Measurements from ENCODE around the gene HTR4. TPM values are rescaled to one million over a fixed set of nuclear protein-coding genes. Genes with fewer than 3 reads are reported as not detected.

The HTR4 gene
- polyA plus RNA-seq, 1 donor from 2014 or later: not detected

DNA sequence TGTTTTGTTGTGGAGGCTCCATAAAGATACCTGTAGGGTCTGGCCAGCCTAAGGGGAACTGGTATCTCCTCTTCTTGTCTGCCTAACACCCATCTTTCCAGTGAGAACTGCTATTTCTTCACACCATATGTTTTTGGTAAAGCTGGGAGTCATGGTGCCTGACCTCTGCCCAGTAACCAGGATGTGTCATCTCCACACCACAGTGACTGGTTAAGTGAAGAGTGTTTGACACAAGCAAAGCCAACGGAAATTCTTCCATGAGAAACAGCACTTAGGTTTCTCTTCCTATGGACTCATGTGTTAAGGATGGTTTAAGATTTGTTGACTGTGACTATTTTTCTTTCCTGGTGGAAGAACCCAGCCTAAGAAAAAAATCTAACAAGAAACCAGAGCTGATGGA lies 111.5 kb downstream of the HTR4 start:
- no peak overlapping the region for H3K9ac ChIP-seq (ENCODE audit: low read length)
- no peaks in the 10 kb centered on the region for H3K9me3 ChIP-seq (ENCODE audit: low read length)
- no peaks in the 10 kb centered on the region for H3K79me2 ChIP-seq (replicated peaks; ENCODE audit: insufficient read depth, low read length)
- H3K4me2 ChIP-seq (ENCODE audit: low read length): no peak overlapping the region
- H3K27me3 ChIP-seq (ENCODE audit: insufficient read depth, low read depth, low read length): no peaks in the 10 kb centered on the region
- no peak for TF ChIP-seq MXI1 (conservative IDR thresholded peaks at IDR 0.05; ENCODE audit: poor library complexity, severe bottlenecking)
- TF ChIP-seq, protein P1, sequence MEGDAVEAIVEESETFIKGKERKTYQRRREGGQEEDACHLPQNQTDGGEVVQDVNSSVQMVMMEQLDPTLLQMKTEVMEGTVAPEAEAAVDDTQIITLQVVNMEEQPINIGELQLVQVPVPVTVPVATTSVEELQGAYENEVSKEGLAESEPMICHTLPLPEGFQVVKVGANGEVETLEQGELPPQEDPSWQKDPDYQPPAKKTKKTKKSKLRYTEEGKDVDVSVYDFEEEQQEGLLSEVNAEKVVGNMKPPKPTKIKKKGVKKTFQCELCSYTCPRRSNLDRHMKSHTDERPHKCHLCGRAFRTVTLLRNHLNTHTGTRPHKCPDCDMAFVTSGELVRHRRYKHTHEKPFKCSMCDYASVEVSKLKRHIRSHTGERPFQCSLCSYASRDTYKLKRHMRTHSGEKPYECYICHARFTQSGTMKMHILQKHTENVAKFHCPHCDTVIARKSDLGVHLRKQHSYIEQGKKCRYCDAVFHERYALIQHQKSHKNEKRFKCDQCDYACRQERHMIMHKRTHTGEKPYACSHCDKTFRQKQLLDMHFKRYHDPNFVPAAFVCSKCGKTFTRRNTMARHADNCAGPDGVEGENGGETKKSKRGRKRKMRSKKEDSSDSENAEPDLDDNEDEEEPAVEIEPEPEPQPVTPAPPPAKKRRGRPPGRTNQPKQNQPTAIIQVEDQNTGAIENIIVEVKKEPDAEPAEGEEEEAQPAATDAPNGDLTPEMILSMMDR (IDR thresholded peaks at IDR 0.05; ENCODE audit: poor library complexity, severe bottlenecking): no peak
- TF ChIP-seq EZH2 (IDR thresholded peaks at IDR 0.05; ENCODE audit: borderline replicate concordance, insufficient read depth, low read length, poor library complexity, severe bottlenecking): no peak
- TF ChIP-seq, protein P2, sequence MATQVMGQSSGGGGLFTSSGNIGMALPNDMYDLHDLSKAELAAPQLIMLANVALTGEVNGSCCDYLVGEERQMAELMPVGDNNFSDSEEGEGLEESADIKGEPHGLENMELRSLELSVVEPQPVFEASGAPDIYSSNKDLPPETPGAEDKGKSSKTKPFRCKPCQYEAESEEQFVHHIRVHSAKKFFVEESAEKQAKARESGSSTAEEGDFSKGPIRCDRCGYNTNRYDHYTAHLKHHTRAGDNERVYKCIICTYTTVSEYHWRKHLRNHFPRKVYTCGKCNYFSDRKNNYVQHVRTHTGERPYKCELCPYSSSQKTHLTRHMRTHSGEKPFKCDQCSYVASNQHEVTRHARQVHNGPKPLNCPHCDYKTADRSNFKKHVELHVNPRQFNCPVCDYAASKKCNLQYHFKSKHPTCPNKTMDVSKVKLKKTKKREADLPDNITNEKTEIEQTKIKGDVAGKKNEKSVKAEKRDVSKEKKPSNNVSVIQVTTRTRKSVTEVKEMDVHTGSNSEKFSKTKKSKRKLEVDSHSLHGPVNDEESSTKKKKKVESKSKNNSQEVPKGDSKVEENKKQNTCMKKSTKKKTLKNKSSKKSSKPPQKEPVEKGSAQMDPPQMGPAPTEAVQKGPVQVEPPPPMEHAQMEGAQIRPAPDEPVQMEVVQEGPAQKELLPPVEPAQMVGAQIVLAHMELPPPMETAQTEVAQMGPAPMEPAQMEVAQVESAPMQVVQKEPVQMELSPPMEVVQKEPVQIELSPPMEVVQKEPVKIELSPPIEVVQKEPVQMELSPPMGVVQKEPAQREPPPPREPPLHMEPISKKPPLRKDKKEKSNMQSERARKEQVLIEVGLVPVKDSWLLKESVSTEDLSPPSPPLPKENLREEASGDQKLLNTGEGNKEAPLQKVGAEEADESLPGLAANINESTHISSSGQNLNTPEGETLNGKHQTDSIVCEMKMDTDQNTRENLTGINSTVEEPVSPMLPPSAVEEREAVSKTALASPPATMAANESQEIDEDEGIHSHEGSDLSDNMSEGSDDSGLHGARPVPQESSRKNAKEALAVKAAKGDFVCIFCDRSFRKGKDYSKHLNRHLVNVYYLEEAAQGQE (IDR thresholded peaks at IDR 0.05; ENCODE audit: borderline replicate concordance): no peak
- no peak for TF ChIP-seq RAD21 (conservative IDR thresholded peaks at IDR 0.05)
- TF ChIP-seq TAF1 (IDR thresholded peaks at IDR 0.05; ENCODE audit: low read depth): no peak
- TF ChIP-seq SMC3 (conservative IDR thresholded peaks at IDR 0.05; ENCODE audit: poor library complexity): no peak
- H3F3A ChIP-seq (ENCODE audit: insufficient read depth, low read length, poor library complexity, severe bottlenecking): no peaks in the 10 kb centered on the region
- no peaks in the 10 kb centered on the region for H3K36me3 ChIP-seq (ENCODE audit: insufficient read depth, low read length)
- no peak overlapping the region for H3K4me3 ChIP-seq (ENCODE audit: low read length)
- no peak overlapping the region for H2AFZ ChIP-seq (ENCODE audit: low read depth, low read length)
- no peak overlapping the region for H3K27ac ChIP-seq (ENCODE audit: low read length)
- H4K20me1 ChIP-seq (ENCODE audit: insufficient read depth): no peaks in the 10 kb centered on the region
- no peaks in the 10 kb centered on the region for H3K9me2 ChIP-seq (ENCODE audit: insufficient read depth, low read length)

DNA sequence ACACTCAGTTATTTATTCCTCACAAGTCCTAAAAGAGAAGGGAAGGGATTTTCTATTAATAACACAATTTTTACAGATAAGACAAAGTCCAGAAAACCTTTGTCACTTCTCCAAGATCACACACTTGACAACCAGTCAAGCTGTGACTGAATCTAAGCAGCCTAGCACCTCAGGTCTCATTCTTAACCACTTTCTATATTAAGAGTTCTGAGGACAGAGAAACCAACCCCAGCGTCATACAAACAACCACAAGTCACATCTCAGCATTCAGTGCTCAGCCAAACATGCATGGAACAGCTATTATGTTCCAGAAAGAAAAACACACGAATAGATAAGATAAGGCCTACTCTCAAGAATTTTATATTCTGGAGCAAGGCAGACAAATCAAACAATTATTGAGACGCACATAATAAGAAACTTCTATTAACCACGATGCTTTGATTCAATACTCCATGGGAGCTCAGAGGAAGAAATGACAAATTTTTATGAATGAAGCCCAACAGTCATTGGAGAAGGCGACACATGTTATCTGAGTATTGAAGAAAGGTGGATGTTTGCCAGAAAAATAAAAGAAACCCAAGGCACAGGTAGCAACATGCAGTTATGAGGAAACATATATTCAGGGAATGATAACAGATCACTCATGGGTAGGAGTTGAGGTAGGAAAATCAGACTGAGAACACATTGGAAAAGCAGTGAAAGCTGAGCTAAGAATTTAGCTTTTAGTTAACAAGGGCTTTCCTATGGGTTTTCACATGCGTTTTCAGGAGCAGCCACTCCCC lies 113.1 kb downstream of the HTR4 start:
- no peaks in the 10 kb centered on the region for H3K9me2 ChIP-seq (ENCODE audit: insufficient read depth, low read length)
- no peak overlapping the region for H3K9ac ChIP-seq (ENCODE audit: low read length)
- H4K20me1 ChIP-seq (ENCODE audit: insufficient read depth): no peaks in the 10 kb centered on the region
- no peaks in the 10 kb centered on the region for H3K9me3 ChIP-seq (ENCODE audit: low read length)
- H2AFZ ChIP-seq (ENCODE audit: low read depth, low read length): no peak overlapping the region
- no peaks in the 10 kb centered on the region for H3K27me3 ChIP-seq (ENCODE audit: insufficient read depth, low read depth, low read length)
- H3K27ac ChIP-seq (ENCODE audit: low read length): no peak overlapping the region
- H3K4me2 ChIP-seq (ENCODE audit: low read length): no peak overlapping the region
- no peak for TF ChIP-seq SMC3 (conservative IDR thresholded peaks at IDR 0.05; ENCODE audit: poor library complexity)
- H3K4me3 ChIP-seq (ENCODE audit: low read length): no peak overlapping the region
- no peaks in the 10 kb centered on the region for H3F3A ChIP-seq (ENCODE audit: insufficient read depth, low read length, poor library complexity, severe bottlenecking)
- no peaks in the 10 kb centered on the region for H3K79me2 ChIP-seq (replicated peaks; ENCODE audit: insufficient read depth, low read length)
- H3K36me3 ChIP-seq (ENCODE audit: insufficient read depth, low read length): no peaks in the 10 kb centered on the region

DNA sequence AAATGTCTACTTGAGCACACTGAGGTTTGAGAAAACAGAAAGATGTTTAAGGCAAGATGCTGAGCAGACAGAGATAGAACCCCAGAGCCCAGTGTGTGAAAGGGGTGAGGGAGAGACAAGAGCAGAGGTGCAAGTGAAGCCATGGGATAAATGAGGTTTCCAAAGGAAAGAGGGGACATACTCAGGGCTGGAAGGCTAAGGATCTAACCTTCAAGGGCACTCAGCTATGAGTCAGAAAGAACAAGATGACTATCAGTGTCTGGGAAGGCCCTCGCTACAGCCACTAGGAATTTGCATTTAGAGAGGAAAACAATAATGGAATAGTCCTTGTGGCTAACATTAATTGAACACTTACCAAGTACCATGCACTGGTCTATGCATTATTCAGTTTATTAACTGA lies 113.7 kb downstream of the HTR4 start:
- Histone ChIP-seq H3K4me2 (ENCODE audit: low read length) (no peak overlapping the region), H3F3A (ENCODE audit: insufficient read depth, low read length, poor library complexity, severe bottlenecking) (no peaks in the 10 kb centered on the region), H2AFZ (ENCODE audit: low read depth, low read length) (no peak overlapping the region), H3K9ac (ENCODE audit: low read length) (no peak overlapping the region), H3K27ac (ENCODE audit: low read length) (no peak overlapping the region), H3K9me2 (ENCODE audit: insufficient read depth, low read length) (no peaks in the 10 kb centered on the region), H3K4me3 (ENCODE audit: low read length) (no peak overlapping the region), H3K36me3 (ENCODE audit: insufficient read depth, low read length) (no peaks in the 10 kb centered on the region), H3K27me3 (ENCODE audit: insufficient read depth, low read depth, low read length) (no peaks in the 10 kb centered on the region), H3K9me3 (ENCODE audit: low read length) (no peaks in the 10 kb centered on the region), H4K20me1 (ENCODE audit: insufficient read depth) (no peaks in the 10 kb centered on the region), H3K79me2 (replicated peaks; ENCODE audit: insufficient read depth, low read length) (no peaks in the 10 kb centered on the region)
- TF ChIP-seq TAF1 (IDR thresholded peaks at IDR 0.05; ENCODE audit: low read depth): no peak
- TF ChIP-seq RAD21 (conservative IDR thresholded peaks at IDR 0.05): no peak
- no peak for TF ChIP-seq EP300 (conservative IDR thresholded peaks at IDR 0.05; ENCODE audit: poor library complexity, severe bottlenecking)
- TF ChIP-seq SMC3 (conservative IDR thresholded peaks at IDR 0.05; ENCODE audit: poor library complexity): no peak
- no peak for TF ChIP-seq POLR2AphosphoS5 (IDR thresholded peaks at IDR 0.05)
- no peak for TF ChIP-seq EZH2 (IDR thresholded peaks at IDR 0.05; ENCODE audit: borderline replicate concordance, insufficient read depth, low read length, poor library complexity, severe bottlenecking)
- TF ChIP-seq, protein P2 (IDR thresholded peaks at IDR 0.05; ENCODE audit: borderline replicate concordance): no peak
- no peak for TF ChIP-seq MXI1 (conservative IDR thresholded peaks at IDR 0.05; ENCODE audit: poor library complexity, severe bottlenecking)
- TF ChIP-seq, protein P1 (IDR thresholded peaks at IDR 0.05; ENCODE audit: poor library complexity, severe bottlenecking): no peak

All from neural cell (in vitro differentiated cells).